K562 (cell line): ENCODE data around the gene PLCB1. TPM values are rescaled to one million over a fixed set of nuclear protein-coding genes. Genes with fewer than 3 reads are reported as not detected.
A peak's percentile ranks its signal among the peaks of the same experiment; 100 is the strongest.

ENCODE experiments used
- ATAC-seq: fragments of 200-7000 bp; cut with Tn5 transposase; 3 replicates; pipeline ENCODE4 v1.9.1; 2020; ENCODE audit warnings: moderate library complexity
- BruUV-seq: library from RNA; stranded (reverse); fragments of 400-500 nt; replicated peaks from 2 replicates; lab custom pipeline; 2021; lab: Mats Ljungman, UMichigan
- CTCF ChIA-PET: fragments of 300-600 bp; formaldehyde crosslinking; extraction: SDS; loops from one replicate; lab custom pipeline; 2021; ENCODE audit warnings: low intra/inter-chr PET ratio; lab: Yijun Ruan, JAX
- POLR2A ChIA-PET: fragments of 300-600, 350-650 bp; sonication (Branson Sonifier 250); formaldehyde crosslinking; extraction: SDS; loops from one replicate; lab custom pipeline; 2021; ENCODE audit warnings: antibody characterized with exemption, inconsistent platforms; lab: Yijun Ruan, JAX
- DNase-seq, 4 experiments: peaks; one replicate each; pipeline versions ENCODE4 v3.0.0 to v3.0.0-alpha.2; 2011 to 2018; ENCODE audit warnings: low spot score in 3 of 4, mixed read lengths in 3 of 4; ENCODE audit errors: extremely low read depth in 1 of 4
- FAIRE-seq: peaks from 2 replicates; lab custom pipeline; 2011; peaks lifted over from hg19 to GRCh38; lab: Jason Lieb, UNC
- H2AFZ ChIP-seq: 2 replicates; pipeline ENCODE4 v1.6.0; 2011; ENCODE audit warnings: low read depth, low read length, control low read depth, inconsistent platforms
- H3K27ac ChIP-seq: fragments of 200-600 bp; 3 replicates; pipeline ENCODE4 v1.8.0; 2011; ENCODE audit warnings: low read depth, mild to moderate bottlenecking, control low read depth, inconsistent platforms, low read length, moderate library complexity, mixed read lengths; ENCODE audit errors: extremely low read depth
- H3K27me3 ChIP-seq, 2 experiments: fragments of 300-600 bp in 1 of 2; 2 replicates in 1 of 2; 3 replicates in 1 of 2; pipeline versions ENCODE4 v1.6.0 to v1.8.0; 2011; ENCODE audit warnings: inconsistent platforms in 2 of 2, low read length in 2 of 2, mild to moderate bottlenecking in 1 of 2, mixed read lengths in 1 of 2, moderate library complexity in 1 of 2; ENCODE audit not compliant: control insufficient read depth in 2 of 2, insufficient read depth in 2 of 2
- H3K36me3 ChIP-seq: fragments of 300-600 bp; 3 replicates; pipeline ENCODE4 v1.8.0; 2011; ENCODE audit warnings: mild to moderate bottlenecking, low read length, inconsistent platforms; ENCODE audit not compliant: control insufficient read depth, insufficient read depth
- H3K4me1 ChIP-seq, 2 experiments: fragments of 200-600 bp in 1 of 2; replicated peaks in 1 of 2; 2 replicates in 1 of 2; 3 replicates in 1 of 2; pipeline versions ENCODE4 v1.5.1 to v1.8.0; 2011; ENCODE audit warnings: inconsistent platforms in 2 of 2, low read length in 2 of 2, mild to moderate bottlenecking in 1 of 2, mixed read lengths in 1 of 2, moderate library complexity in 1 of 2; ENCODE audit not compliant: control insufficient read depth in 2 of 2, insufficient read depth in 2 of 2
- H3K4me2 ChIP-seq: 2 replicates; pipeline ENCODE4 v1.6.1; 2011; ENCODE audit warnings: low read length, control low read depth, inconsistent platforms, mixed read lengths; ENCODE audit not compliant: insufficient read depth
- H3K4me3 ChIP-seq: fragments of 200-600 bp; sonication (generic), shearing (Covaris generic); 2 replicates; pipeline ENCODE4 v1.5.1; 2016; ENCODE audit warnings: control low read depth, inconsistent platforms
- H3K79me2 ChIP-seq: fragments of 200-600 bp; 3 replicates; pipeline ENCODE4 v1.8.0; 2011; ENCODE audit warnings: low read length, inconsistent platforms; ENCODE audit not compliant: control insufficient read depth, insufficient read depth
- H3K9ac ChIP-seq, 2 experiments: 2 replicates each; pipeline versions ENCODE4 v1.6.0 to v1.6.1; 2011; ENCODE audit warnings: low read depth in 2 of 2, low read length in 2 of 2, control low read depth in 1 of 2, inconsistent platforms in 1 of 2, mild to moderate bottlenecking in 1 of 2, mixed read lengths in 1 of 2; ENCODE audit not compliant: insufficient read depth in 1 of 2
- H3K9me1 ChIP-seq: one replicate; pipeline ENCODE4 v1.6.0; 2011; ENCODE audit warnings: inconsistent platforms, mild to moderate bottlenecking, low read length, moderate library complexity; ENCODE audit not compliant: control insufficient read depth, insufficient read depth
- H3K9me3 ChIP-seq: replicated peaks from 2 replicates; pipeline ENCODE4 v1.5.1; 2011; ENCODE audit warnings: low read depth, low read length, inconsistent platforms; ENCODE audit not compliant: control insufficient read depth, insufficient read depth
- H4K20me1 ChIP-seq: replicated peaks from 2 replicates; pipeline ENCODE4 v1.6.1; 2011; ENCODE audit warnings: low read length, inconsistent platforms, mixed read lengths; ENCODE audit not compliant: control insufficient read depth, insufficient read depth
- ARID3A ChIP-seq: IDR thresholded peaks from 2 replicates; pipeline ENCODE4 v1.6.1; 2012; ENCODE audit warnings: low read depth, low read length, improper control_type of control experiment, borderline replicate concordance
- BRD9 ChIP-seq: fragments of 450-650 bp; IDR thresholded peaks from 2 replicates; pipeline ENCODE4 v1.6.1; 2018; ENCODE audit warnings: low read depth; ENCODE audit not compliant: partially characterized antibody
- C11orf30 ChIP-seq: fragments of 450-650 bp; IDR thresholded peaks from 2 replicates; pipeline ENCODE4 v1.6.1; 2016; ENCODE audit warnings: low read depth, mild to moderate bottlenecking
- E2F1 ChIP-seq: sonication (generic); formaldehyde crosslinking; IDR thresholded peaks from 2 replicates; pipeline ENCODE4 v1.8.1; 2023; ENCODE audit warnings: mild to moderate bottlenecking, missing genetic modification reagents, moderate library complexity
- GABPB1 ChIP-seq: sonication (generic); formaldehyde crosslinking; IDR thresholded peaks from 2 replicates; pipeline ENCODE4 v1.8.0; 2022; ENCODE audit warnings: mild to moderate bottlenecking, missing genetic modification reagents
- KDM1A ChIP-seq, 2 experiments: fragments of 450-650 bp; IDR thresholded peaks; 2 replicates each; pipeline ENCODE4 v1.6.1; 2016; ENCODE audit warnings: mild to moderate bottlenecking in 2 of 2
- KLF13 ChIP-seq: fragments of 450-650 bp; IDR thresholded peaks from 2 replicates; pipeline ENCODE4 v1.6.1; 2016; ENCODE audit warnings: missing genetic modification characterization, low read depth, mild to moderate bottlenecking, missing compliant biosample characterization, moderate library complexity, borderline replicate concordance
- MAFF ChIP-seq: IDR thresholded peaks from 2 replicates; pipeline ENCODE4 v1.6.1; 2012; ENCODE audit warnings: low read length, improper control_type of control experiment
- MAFG ChIP-seq: fragments of 450-650 bp; conservative IDR thresholded peaks from 2 replicates; pipeline ENCODE4 v1.6.1; 2016; ENCODE audit warnings: missing genetic modification characterization, missing compliant biosample characterization
- MAFK ChIP-seq: IDR thresholded peaks from 2 replicates; pipeline ENCODE4 v1.6.1; 2011; ENCODE audit warnings: low read length, improper control_type of control experiment
- MLLT1 ChIP-seq, 2 experiments: fragments of 450-650 bp; IDR thresholded peaks; 2 replicates each; pipeline ENCODE4 v1.6.1; 2016
- PKNOX1 ChIP-seq: fragments of 450-650 bp; IDR thresholded peaks from 2 replicates; pipeline ENCODE4 v1.6.1; 2016
- PRPF4 ChIP-seq: fragments of 200-400 bp; formaldehyde crosslinking; IDR thresholded peaks from one replicate; pipeline ENCODE4 v1.6.1; 2017; ENCODE audit warnings: low read length, low read depth, mild to moderate bottlenecking; ENCODE audit not compliant: insufficient read depth, poor library complexity, severe bottlenecking
- ZNF316 ChIP-seq: fragments of 450-650 bp; IDR thresholded peaks from 2 replicates; pipeline ENCODE4 v1.6.1; 2016
- ZNF445 ChIP-seq: fragments of 250-450 bp; sonication (Bioruptor Pico); IDR thresholded peaks from 2 replicates; pipeline ENCODE4 v1.4.0; 2020; ENCODE audit warnings: low read depth, mild to moderate bottlenecking, moderate library complexity
- ZNF699 ChIP-seq: fragments of 250-450 bp; sonication (Bioruptor Pico); IDR thresholded peaks from 2 replicates; pipeline ENCODE4 v1.8.0; 2021; ENCODE audit warnings: mild to moderate bottlenecking, moderate library complexity; ENCODE audit not compliant: insufficient replicate concordance
- WGBS: fragments of 100-300 bp; shearing (Covaris generic); methylation state at CpG from one replicate; pipeline ENCODE4 v1.1.6; 2016; ENCODE audit warnings: low coverage, mixed read lengths; ENCODE audit not compliant: insufficient coverage; ENCODE audit errors: missing lambda C conversion rate; 5-methylcytosine and 5-hydroxymethylcytosine counted together
- in situ Hi-C: fragments of 300-500 bp; cut with MboI; formaldehyde crosslinking; loops from 4 replicates; pipeline ENCODE4 v1.15.0; 2018; ENCODE audit warnings: inconsistent platforms, mixed read lengths
- intact Hi-C: fragments of 100-400 bp; cut with micrococcal nuclease; formaldehyde crosslinking; loops from 2 replicates; pipeline ENCODE4 v1.14.2; 2022
- polyA plus RNA-seq, 8 experiments: library from polyadenylated mRNA; depleted of rRNA in 4 of 8; stranded (reverse) in 5 of 8; unstranded in 3 of 8; fragments of >200 nt; fragmentation: Nextera tagmentation in 2 of 8; fragmentation: Illumina TruSeq in 1 of 8; extraction: Ambion mirVana in 2 of 8; extraction: Trizol in 1 of 8; gene quantifications; 2 replicates each; pipeline versions ENCODE4 v1.2.1 to v1.2.3, GENCODE V29; 2011 to 2014; ENCODE audit warnings: inconsistent platforms in 1 of 8, missing spikeins in 1 of 8
- total RNA-seq, 7 experiments: library from RNA; depleted of rRNA in 6 of 7; stranded (reverse); fragments of >200 nt in 6 of 7; fragmentation: Illumina TruSeq in 2 of 7; extraction: Trizol in 2 of 7; gene quantifications; 2 replicates each; pipeline versions ENCODE4 v1.2.1 to v1.2.3, GENCODE V29; 2011 to 2021; ENCODE audit warnings: low replicate concordance in 1 of 7

The PLCB1 gene
- total and polyA plus RNA-seq, 9 of the 15 experiments (the other 6 are each of a cell fraction or from before 2014, with no cell fraction given), result 0.34 to 3.1 (median 1.3) TPM

- in situ Hi-C loops, result no loop called here
- BruUV-seq, result no TSS peak
These were observed 375.2 kb downstream of the PLCB1 start for GRCh38 chr20:8507231-8507630.

More at GRCh38 chr20:8507231-8507630, 375.2 kb downstream of the PLCB1 start:
- H3K4me3 ChIP-seq, result no peak overlapping the region
- DNase-seq (no peak), FAIRE-seq (no peak), ATAC-seq (no peak)
- CTCF ChIA-PET, result no interaction called here
- 0 out of 2 replicates have a peak, but pooled peaks cover 2% of the 10 kb centered on the region for H3K9me3 ChIP-seq
- H4K20me1 ChIP-seq, result no peaks in the 10 kb centered on the region
- no peak overlapping the region for H3K9ac ChIP-seq
- no peaks in the 10 kb centered on the region for H3K79me2 ChIP-seq
- intact Hi-C loops, result no loop called here
- POLR2A ChIA-PET, result no interaction called here
- H3K4me2 ChIP-seq, result no peak overlapping the region
- no peaks in the 10 kb centered on the region for H3K9me1 ChIP-seq
- H3K27ac ChIP-seq, result no peak overlapping the region
- 0% methylated on average over 3 of the region's 3 CpGs for WGBS
- TF ChIP-seq PRPF4 (no peak), MAFF (peak; percentile 54), MAFK (peak; percentile 52), BRD9 (no peak), KLF13 (tag) (no peak), MLLT1 (IDR thresholded peaks at IDR 0.05) (no peak), C11orf30 (peak; percentile 10; the same call in 1 of the 2 replicates), ZNF699 (CRISPR knock-in tag) (no peak), PKNOX1 (no peak), KDM1A (IDR thresholded peaks at IDR 0.05) (no peak), GABPB1 (CRISPR knock-in tag) (no peak), ARID3A (no peak), MAFG (tag) (peak; percentile 34; the same call in 1 of the 2 replicates), E2F1 (CRISPR knock-in tag) (no peak), ZNF445 (CRISPR knock-in tag) (no peak), ZNF316 (peak; percentile 24; the same call in 1 of the 2 replicates)
- H3K4me1 ChIP-seq, result no peaks in the 10 kb centered on the region
- no peaks in the 10 kb centered on the region for H3K36me3 ChIP-seq
- H2AFZ ChIP-seq, result no peak overlapping the region
- no peaks in the 10 kb centered on the region for H3K27me3 ChIP-seq
